HepG2 (cell line): ENCODE data around the gene DENND4B. TPM values are rescaled to one million over a fixed set of nuclear protein-coding genes. Genes with fewer than 3 reads are reported as not detected.

Experiments used
- ATM ChIP-seq: fragments of 450-650 bp; IDR thresholded peaks from 2 replicates; pipeline ENCODE4 v1.7.1; 2017; ENCODE audit warnings: mild to moderate bottlenecking, borderline replicate concordance
- BORCS8-MEF2B ChIP-seq: sonication (generic); formaldehyde crosslinking; IDR thresholded peaks from 2 replicates; pipeline ENCODE4 v1.8.0; 2022; ENCODE audit warnings: mild to moderate bottlenecking, missing genetic modification reagents
- MAZ ChIP-seq, 2 experiments: sonication (generic) in 1 of 2; formaldehyde crosslinking in 1 of 2; IDR thresholded peaks; 2 replicates each; pipeline versions ENCODE4 v1.5.0 to v1.6.1; 2012 to 2020; ENCODE audit warnings: low read depth in 2 of 2, mild to moderate bottlenecking in 2 of 2, borderline replicate concordance in 1 of 2, improper control_type of control experiment in 1 of 2, low read length in 1 of 2, missing genetic modification reagents in 1 of 2, moderate library complexity in 1 of 2
- RFX1 ChIP-seq: fragments of 450-650 bp; IDR thresholded peaks from 2 replicates; pipeline ENCODE4 v1.6.1; 2017
- SP1 ChIP-seq, 2 experiments: fragments of 450-650 bp in 1 of 2; sonication (generic) in 1 of 2; formaldehyde crosslinking in 1 of 2; IDR thresholded peaks; 2 replicates each; pipeline versions ENCODE4 v1.4.0 to v1.6.1; 2016 to 2020; ENCODE audit warnings: missing genetic modification reagents in 1 of 2
- SP2 ChIP-seq: sonication (generic); formaldehyde crosslinking; IDR thresholded peaks from 2 replicates; pipeline ENCODE4 v1.5.1; 2020; ENCODE audit warnings: mild to moderate bottlenecking, missing genetic modification reagents
- ZKSCAN1 ChIP-seq: fragments of 150-350 bp; IDR thresholded peaks from 2 replicates; pipeline ENCODE4 v1.6.1; 2014; ENCODE audit warnings: low read length
- ZNF317 ChIP-seq: sonication (generic); formaldehyde crosslinking; IDR thresholded peaks from 2 replicates; pipeline ENCODE4 v1.5.0; 2020; ENCODE audit warnings: mild to moderate bottlenecking, missing genetic modification reagents
- ZNF382 ChIP-seq: sonication (generic); formaldehyde crosslinking; IDR thresholded peaks from 2 replicates; pipeline ENCODE4 v1.5.0; 2020; ENCODE audit warnings: missing genetic modification reagents, mild to moderate bottlenecking, borderline replicate concordance
- ZNF652 ChIP-seq: IDR thresholded peaks from 2 replicates; pipeline ENCODE4 v1.6.1; 2016; ENCODE audit warnings: low read depth, borderline replicate concordance
- ZNF792 ChIP-seq: IDR thresholded peaks from 2 replicates; pipeline ENCODE4 v1.6.1; 2016
- polyA plus RNA-seq, 8 experiments: library from polyadenylated mRNA; depleted of rRNA in 3 of 8; stranded (reverse) in 7 of 8; unstranded in 1 of 8; fragments of >200 nt; fragmentation: Illumina TruSeq in 4 of 8; extraction: Trizol in 4 of 8; gene quantifications; 2 replicates each; pipeline versions ENCODE4 v1.2.1 to v1.2.3, GENCODE V29; 2011 to 2016; ENCODE audit warnings: low read depth in 4 of 8, missing spikeins in 1 of 8, mixed read lengths in 1 of 8; ENCODE audit not compliant: insufficient read depth in 1 of 8
- total RNA-seq, 5 experiments: library from RNA; depleted of rRNA; stranded (reverse); fragments of >200 nt; fragmentation: Illumina TruSeq; extraction: Trizol; gene quantifications; 2 replicates each; pipeline ENCODE4 v1.2.3, GENCODE V29; 2016; ENCODE audit warnings: low read depth in 1 of 5
- TF ChIP-seq, protein P1 (sequence below): sonication (generic); formaldehyde crosslinking; IDR thresholded peaks from 2 replicates; pipeline ENCODE4 v1.8.1; 2023; ENCODE audit warnings: mild to moderate bottlenecking, missing genetic modification reagents
- TF ChIP-seq, protein P2 (sequence below): sonication (generic); formaldehyde crosslinking; IDR thresholded peaks from 2 replicates; pipeline ENCODE4 v1.4.0; 2020; ENCODE audit warnings: missing genetic modification reagents, borderline replicate concordance
- TF ChIP-seq, protein P3 (sequence below): IDR thresholded peaks from 2 replicates; pipeline ENCODE4 v1.6.1; 2012; ENCODE audit warnings: inconsistent platforms
- TF ChIP-seq, protein P4 (sequence below): sonication (generic); formaldehyde crosslinking; IDR thresholded peaks from 2 replicates; pipeline ENCODE4 v1.4.0; 2020; ENCODE audit warnings: missing genetic modification reagents
- TF ChIP-seq, protein P5 (sequence below): sonication (generic); formaldehyde crosslinking; conservative IDR thresholded peaks from 2 replicates; pipeline ENCODE4 v1.8.0; 2022; ENCODE audit warnings: low read depth, missing genetic modification reagents
- TF ChIP-seq, protein P6 (sequence below): sonication (generic); formaldehyde crosslinking; IDR thresholded peaks from 2 replicates; pipeline ENCODE4 v1.4.0; 2020; ENCODE audit warnings: missing genetic modification reagents, borderline replicate concordance

The DENND4B gene
- total and polyA plus RNA-seq, 2 of the 13 experiments (the other 11 are each of a cell fraction or from before 2014, with no cell fraction given), result 15.1 to 20.3 TPM

GRCh38 chr1:153922076-153922971 is 24.2 kb downstream of the DENND4B start (continued):
- TF ChIP-seq SP1 (IDR thresholded peaks at IDR 0.05) (no peak), SP1 (CRISPR knock-in tag; IDR thresholded peaks at IDR 0.05) (no peak; the same call in 1 of the 2 replicates), ATM (no peak), SP2 (CRISPR knock-in tag) (no peak), RFX1 (no peak), BORCS8-MEF2B (no peak), ZNF317 (CRISPR knock-in tag) (no peak), MAZ (IDR thresholded peaks at IDR 0.05; ENCODE audit: borderline replicate concordance, low read depth, low read length) (no peak), MAZ (CRISPR knock-in tag; IDR thresholded peaks at IDR 0.05; ENCODE audit: low read depth) (no peak), ZNF792 (CRISPR knock-in tag) (no peak), ZNF382 (CRISPR knock-in tag) (no peak), ZKSCAN1 (no peak), ZNF652 (peak; percentile 60; the same call in 1 of the 2 replicates)
- TF ChIP-seq, protein P1, sequence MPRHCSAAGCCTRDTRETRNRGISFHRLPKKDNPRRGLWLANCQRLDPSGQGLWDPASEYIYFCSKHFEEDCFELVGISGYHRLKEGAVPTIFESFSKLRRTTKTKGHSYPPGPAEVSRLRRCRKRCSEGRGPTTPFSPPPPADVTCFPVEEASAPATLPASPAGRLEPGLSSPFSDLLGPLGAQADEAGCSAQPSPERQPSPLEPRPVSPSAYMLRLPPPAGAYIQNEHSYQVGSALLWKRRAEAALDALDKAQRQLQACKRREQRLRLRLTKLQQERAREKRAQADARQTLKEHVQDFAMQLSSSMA, result no peak
- TF ChIP-seq, protein P2, sequence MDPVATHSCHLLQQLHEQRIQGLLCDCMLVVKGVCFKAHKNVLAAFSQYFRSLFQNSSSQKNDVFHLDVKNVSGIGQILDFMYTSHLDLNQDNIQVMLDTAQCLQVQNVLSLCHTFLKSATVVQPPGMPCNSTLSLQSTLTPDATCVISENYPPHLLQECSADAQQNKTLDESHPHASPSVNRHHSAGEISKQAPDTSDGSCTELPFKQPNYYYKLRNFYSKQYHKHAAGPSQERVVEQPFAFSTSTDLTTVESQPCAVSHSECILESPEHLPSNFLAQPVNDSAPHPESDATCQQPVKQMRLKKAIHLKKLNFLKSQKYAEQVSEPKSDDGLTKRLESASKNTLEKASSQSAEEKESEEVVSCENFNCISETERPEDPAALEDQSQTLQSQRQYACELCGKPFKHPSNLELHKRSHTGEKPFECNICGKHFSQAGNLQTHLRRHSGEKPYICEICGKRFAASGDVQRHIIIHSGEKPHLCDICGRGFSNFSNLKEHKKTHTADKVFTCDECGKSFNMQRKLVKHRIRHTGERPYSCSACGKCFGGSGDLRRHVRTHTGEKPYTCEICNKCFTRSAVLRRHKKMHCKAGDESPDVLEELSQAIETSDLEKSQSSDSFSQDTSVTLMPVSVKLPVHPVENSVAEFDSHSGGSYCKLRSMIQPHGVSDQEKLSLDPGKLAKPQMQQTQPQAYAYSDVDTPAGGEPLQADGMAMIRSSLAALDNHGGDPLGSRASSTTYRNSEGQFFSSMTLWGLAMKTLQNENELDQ, result no peak
- TF ChIP-seq, protein P3, sequence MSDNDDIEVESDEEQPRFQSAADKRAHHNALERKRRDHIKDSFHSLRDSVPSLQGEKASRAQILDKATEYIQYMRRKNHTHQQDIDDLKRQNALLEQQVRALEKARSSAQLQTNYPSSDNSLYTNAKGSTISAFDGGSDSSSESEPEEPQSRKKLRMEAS, result peak; percentile 52; the same call in 1 of the 2 replicates
- TF ChIP-seq, protein P4, sequence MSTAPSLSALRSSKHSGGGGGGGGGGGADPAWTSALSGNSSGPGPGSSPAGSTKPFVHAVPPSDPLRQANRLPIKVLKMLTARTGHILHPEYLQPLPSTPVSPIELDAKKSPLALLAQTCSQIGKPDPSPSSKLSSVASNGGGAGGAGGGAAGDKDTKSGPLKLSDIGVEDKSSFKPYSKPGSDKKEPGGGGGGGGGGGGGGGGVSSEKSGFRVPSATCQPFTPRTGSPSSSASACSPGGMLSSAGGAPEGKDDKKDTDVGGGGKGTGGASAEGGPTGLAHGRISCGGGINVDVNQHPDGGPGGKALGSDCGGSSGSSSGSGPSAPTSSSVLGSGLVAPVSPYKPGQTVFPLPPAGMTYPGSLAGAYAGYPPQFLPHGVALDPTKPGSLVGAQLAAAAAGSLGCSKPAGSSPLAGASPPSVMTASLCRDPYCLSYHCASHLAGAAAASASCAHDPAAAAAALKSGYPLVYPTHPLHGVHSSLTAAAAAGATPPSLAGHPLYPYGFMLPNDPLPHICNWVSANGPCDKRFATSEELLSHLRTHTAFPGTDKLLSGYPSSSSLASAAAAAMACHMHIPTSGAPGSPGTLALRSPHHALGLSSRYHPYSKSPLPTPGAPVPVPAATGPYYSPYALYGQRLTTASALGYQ, result no peak
- TF ChIP-seq, protein P5, sequence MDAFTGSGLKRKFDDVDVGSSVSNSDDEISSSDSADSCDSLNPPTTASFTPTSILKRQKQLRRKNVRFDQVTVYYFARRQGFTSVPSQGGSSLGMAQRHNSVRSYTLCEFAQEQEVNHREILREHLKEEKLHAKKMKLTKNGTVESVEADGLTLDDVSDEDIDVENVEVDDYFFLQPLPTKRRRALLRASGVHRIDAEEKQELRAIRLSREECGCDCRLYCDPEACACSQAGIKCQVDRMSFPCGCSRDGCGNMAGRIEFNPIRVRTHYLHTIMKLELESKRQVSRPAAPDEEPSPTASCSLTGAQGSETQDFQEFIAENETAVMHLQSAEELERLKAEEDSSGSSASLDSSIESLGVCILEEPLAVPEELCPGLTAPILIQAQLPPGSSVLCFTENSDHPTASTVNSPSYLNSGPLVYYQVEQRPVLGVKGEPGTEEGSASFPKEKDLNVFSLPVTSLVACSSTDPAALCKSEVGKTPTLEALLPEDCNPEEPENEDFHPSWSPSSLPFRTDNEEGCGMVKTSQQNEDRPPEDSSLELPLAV (CRISPR knock-in tag), result no peak
- TF ChIP-seq, protein P6, sequence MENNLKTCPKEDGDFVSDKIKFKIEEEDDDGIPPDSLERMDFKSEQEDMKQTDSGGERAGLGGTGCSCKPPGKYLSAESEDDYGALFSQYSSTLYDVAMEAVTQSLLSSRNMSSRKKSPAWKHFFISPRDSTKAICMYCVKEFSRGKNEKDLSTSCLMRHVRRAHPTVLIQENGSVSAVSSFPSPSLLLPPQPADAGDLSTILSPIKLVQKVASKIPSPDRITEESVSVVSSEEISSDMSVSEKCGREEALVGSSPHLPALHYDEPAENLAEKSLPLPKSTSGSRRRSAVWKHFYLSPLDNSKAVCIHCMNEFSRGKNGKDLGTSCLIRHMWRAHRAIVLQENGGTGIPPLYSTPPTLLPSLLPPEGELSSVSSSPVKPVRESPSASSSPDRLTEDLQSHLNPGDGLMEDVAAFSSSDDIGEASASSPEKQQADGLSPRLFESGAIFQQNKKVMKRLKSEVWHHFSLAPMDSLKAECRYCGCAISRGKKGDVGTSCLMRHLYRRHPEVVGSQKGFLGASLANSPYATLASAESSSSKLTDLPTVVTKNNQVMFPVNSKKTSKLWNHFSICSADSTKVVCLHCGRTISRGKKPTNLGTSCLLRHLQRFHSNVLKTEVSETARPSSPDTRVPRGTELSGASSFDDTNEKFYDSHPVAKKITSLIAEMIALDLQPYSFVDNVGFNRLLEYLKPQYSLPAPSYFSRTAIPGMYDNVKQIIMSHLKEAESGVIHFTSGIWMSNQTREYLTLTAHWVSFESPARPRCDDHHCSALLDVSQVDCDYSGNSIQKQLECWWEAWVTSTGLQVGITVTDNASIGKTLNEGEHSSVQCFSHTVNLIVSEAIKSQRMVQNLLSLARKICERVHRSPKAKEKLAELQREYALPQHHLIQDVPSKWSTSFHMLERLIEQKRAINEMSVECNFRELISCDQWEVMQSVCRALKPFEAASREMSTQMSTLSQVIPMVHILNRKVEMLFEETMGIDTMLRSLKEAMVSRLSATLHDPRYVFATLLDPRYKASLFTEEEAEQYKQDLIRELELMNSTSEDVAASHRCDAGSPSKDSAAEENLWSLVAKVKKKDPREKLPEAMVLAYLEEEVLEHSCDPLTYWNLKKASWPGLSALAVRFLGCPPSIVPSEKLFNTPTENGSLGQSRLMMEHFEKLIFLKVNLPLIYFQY (CRISPR knock-in tag), result no peak
